ENCODE measurements around the gene RPS3. TPM values are rescaled to one million over a fixed set of nuclear protein-coding genes. Genes with fewer than 3 reads are reported as not detected.

The RPS3 gene
- total RNA-seq: 1,000 to 10,000 TPM in 1 of 2 donors, 100 to 1,000 TPM in 1; 552 to 1,871 TPM
- polyA plus RNA-seq (ENCODE audit: insufficient read length in 2 of 2): 1,000 to 10,000 TPM; 1,106 to 1,305 TPM
- long read RNA-seq, donor 1, transcript RPS3-203 (6 exons, 866 nt): minor isoform, 28 of 960 reads
- long read RNA-seq, donor 1, transcript RPS3-214 (4 exons, 1,878 nt): minor isoform, 7 of 960 reads
- long read RNA-seq, donor 1, transcript RPS3-202 (6 exons, 903 nt): minor isoform, 5 of 960 reads
- long read RNA-seq, donor 1, transcript RPS3-217 (7 exons, 2,097 nt): major isoform, 690 of 960 reads
- long read RNA-seq, donor 1, partial matches to known transcripts: 217 of 960 reads
- long read RNA-seq, donor 1, other reads (novel, unspliced or antisense): 6 of 960 reads
- long read RNA-seq, donor 2, transcript RPS3-203 (6 exons, 866 nt): minor isoform, 21 of 352 reads
- long read RNA-seq, donor 2, transcript RPS3-217 (7 exons, 2,097 nt): major isoform, 229 of 352 reads
- long read RNA-seq, donor 2, partial matches to known transcripts: 89 of 352 reads
- long read RNA-seq, donor 2, other reads (novel, unspliced or antisense): 9 of 352 reads
- long read RNA-seq, donor 3, transcript RPS3-217 (7 exons, 2,097 nt): major isoform, 296 of 535 reads
- long read RNA-seq, donor 3, transcript RPS3-203 (6 exons, 866 nt): minor isoform, 41 of 535 reads
- long read RNA-seq, donor 3, transcript RPS3-209 (7 exons, 1,306 nt): minor isoform, 6 of 535 reads
- long read RNA-seq, donor 3, partial matches to known transcripts: 156 of 535 reads
- long read RNA-seq, donor 3, other reads (novel, unspliced or antisense): 30 of 535 reads
- long read RNA-seq, donor 4, transcript RPS3-209 (7 exons, 1,306 nt): minor isoform, 11 of 4,979 reads
- long read RNA-seq, donor 4, transcript RPS3-203 (6 exons, 866 nt): minor isoform, 85 of 4,979 reads
- long read RNA-seq, donor 4, transcript RPS3-217 (7 exons, 2,097 nt): major isoform, 3,369 of 4,979 reads
- long read RNA-seq, donor 4, transcript RPS3-214 (4 exons, 1,878 nt): minor isoform, 14 of 4,979 reads
- long read RNA-seq, donor 4, partial matches to known transcripts: 1,368 of 4,979 reads
- long read RNA-seq, donor 4, other reads (novel, unspliced or antisense): 108 of 4,979 reads

DNA sequence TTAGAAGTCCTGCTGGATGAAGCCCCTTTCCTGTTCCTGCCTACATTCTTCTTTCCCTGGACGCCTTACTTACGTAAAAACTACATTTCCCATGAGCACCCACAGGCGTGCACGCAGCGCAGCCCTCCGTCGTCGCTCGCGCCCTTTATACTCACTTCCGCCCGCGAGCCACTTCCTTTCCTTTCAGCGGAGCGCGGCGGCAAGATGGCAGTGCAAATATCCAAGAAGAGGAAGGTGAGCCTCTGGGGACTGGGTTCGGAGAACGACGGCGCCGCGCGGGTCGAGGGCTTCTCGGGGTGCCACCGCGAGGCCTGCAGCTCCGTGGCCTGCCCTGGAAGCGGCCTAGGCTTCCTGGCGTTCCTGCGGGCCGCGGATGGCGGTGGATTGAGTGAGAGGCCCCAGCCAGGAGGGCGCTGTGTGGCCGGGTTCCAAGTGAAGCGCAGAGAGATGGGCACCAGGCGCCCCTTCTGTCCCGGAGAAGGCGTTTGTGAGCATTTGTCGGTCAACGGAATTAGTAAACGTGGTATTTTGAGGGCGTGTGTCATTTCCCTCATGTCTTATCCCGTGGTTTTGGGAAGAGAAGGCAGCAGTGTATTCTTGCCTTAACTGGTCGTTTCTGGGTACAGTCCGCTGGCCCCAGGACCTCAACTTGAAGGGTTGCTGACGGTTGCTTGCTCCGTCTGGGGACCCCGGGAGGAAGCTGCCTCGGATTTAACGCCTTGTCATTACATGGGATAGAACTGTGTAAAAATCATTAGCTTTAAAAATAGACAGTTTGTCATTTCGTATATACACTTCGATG is at the start of gene RPS3:
Gene RPS3, plus strand, starts transcription at position 175 of the 802 bp plus-strand sequence. Its CDS starts 30 bp downstream, at position 205.
- Histone ChIP-seq H3K4me3 (ENCODE audit: low read depth, low read length) (peak within 1 kb of the TSS; percentile 82), H3K27me3 (ENCODE audit: control insufficient read depth, insufficient read depth, low read length) (no peaks in the 10 kb centered on the region), H3K27ac (ENCODE audit: low read depth, low read length) (peak within 1 kb of the TSS; percentile 91), H3K36me3 (ENCODE audit: control insufficient read depth, insufficient read depth, low read length) (peaks cover 33% of the 10 kb centered on the region), H3K4me1 (ENCODE audit: control insufficient read depth, insufficient read depth, low read length) (peaks cover 12% of the 10 kb centered on the region), H3K9me3 (ENCODE audit: control insufficient read depth, insufficient read depth, low read length) (no peaks in the 10 kb centered on the region)
- WGBS (ENCODE audit: insufficient coverage): under 1% methylated on average over 48 of the region's 55 CpGs
- peak; percentile 86 to 98 (median 92) for DNase-seq (ENCODE audit: low read depth in 4 of 6, low spot score in 6 of 6)

DNA sequence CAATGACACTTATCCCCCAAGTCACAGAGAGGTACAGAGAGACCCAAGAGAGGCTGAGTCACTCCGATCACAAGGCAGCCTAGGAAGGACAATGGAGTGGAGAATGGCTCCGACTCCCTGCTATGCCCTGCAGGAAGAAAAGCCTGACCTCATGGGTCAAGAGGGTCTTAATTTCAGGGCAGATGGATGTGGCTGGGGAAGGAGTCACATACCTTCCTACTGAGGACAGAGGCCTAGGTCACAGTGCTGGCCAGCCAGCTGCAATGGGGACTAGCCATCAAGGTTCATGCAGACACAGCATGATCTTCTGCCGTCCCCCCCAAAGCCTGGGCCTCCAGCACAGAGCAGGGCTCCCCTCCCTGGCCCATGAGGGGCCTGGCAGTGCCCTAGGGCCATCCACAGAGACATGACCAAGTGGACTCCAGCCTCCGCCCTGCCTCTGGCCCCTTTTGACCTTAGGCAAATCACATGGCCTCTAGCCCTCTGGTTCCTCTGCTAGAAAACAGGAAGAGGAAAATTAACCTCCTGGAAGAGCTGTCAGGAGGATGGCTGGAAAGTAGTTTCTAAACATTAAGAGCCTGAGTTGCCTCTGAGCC is 49.7 kb upstream of the RPS3 start:
- H3K4me1 ChIP-seq (ENCODE audit: control insufficient read depth, insufficient read depth, low read length): peaks cover 70% of the 10 kb centered on the region
- no peaks in the 10 kb centered on the region for H3K9me3 ChIP-seq (ENCODE audit: control insufficient read depth, insufficient read depth, low read length)
- H3K27ac ChIP-seq (ENCODE audit: low read depth, low read length): peak overlapping the region; percentile 50
- DNase-seq (ENCODE audit: low read depth in 4 of 6, low spot score in 6 of 6): no peak
- no peaks in the 10 kb centered on the region for H3K27me3 ChIP-seq (ENCODE audit: control insufficient read depth, insufficient read depth, low read length)
- peaks cover 6% of the 10 kb centered on the region for H3K36me3 ChIP-seq (ENCODE audit: control insufficient read depth, insufficient read depth, low read length)
- 61% methylated on average over 3 of the region's 4 CpGs for WGBS (ENCODE audit: insufficient coverage)
- peak overlapping the region; percentile 56 for H3K4me3 ChIP-seq (ENCODE audit: low read depth, low read length)

DNA sequence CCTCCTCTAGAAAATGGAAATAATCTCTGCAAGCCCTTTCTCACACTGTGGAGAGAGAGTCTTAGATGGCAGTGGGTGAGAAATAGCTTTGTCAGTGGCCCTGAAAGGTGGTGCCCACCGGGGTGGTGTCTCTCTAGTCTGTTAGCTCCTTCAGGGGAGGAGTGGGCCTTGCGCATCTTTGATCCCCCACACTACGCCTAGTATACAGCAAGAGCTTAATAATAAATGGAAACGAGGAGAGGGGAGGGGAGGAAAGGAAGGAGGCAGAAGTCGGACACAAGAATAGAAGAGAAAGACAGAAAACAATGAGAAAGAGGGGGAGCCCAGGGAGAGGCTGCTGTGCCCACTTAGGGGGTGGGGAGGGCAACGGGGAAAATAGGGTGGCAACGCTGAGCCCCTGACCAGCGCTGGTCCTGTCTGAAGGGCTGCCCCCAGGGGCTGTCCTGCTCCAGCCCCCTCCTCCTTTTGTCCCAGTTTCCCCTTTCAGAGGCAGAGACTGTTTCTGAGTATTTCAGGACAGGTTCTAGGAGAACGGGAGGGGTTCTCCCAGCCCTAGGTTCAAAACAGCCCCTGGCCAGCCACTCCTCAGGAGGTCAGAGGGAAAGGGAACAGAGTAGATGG is 49.1 kb upstream of the RPS3 start:
- H3K4me1 ChIP-seq (ENCODE audit: control insufficient read depth, insufficient read depth, low read length): peaks cover 64% of the 10 kb centered on the region
- 40% methylated on average over 5 of the region's 9 CpGs for WGBS (ENCODE audit: insufficient coverage)
- no peaks in the 10 kb centered on the region for H3K27me3 ChIP-seq (ENCODE audit: control insufficient read depth, insufficient read depth, low read length)
- H3K9me3 ChIP-seq (ENCODE audit: control insufficient read depth, insufficient read depth, low read length): no peaks in the 10 kb centered on the region
- H3K27ac ChIP-seq (ENCODE audit: low read depth, low read length): peak overlapping the region; percentile 73
- peaks cover 2% of the 10 kb centered on the region for H3K36me3 ChIP-seq (ENCODE audit: control insufficient read depth, insufficient read depth, low read length)
- peak overlapping the region; percentile 56 for H3K4me3 ChIP-seq (ENCODE audit: low read depth, low read length)
- DNase-seq (ENCODE audit: low read depth in 4 of 6, low spot score in 6 of 6): no peak

DNA sequence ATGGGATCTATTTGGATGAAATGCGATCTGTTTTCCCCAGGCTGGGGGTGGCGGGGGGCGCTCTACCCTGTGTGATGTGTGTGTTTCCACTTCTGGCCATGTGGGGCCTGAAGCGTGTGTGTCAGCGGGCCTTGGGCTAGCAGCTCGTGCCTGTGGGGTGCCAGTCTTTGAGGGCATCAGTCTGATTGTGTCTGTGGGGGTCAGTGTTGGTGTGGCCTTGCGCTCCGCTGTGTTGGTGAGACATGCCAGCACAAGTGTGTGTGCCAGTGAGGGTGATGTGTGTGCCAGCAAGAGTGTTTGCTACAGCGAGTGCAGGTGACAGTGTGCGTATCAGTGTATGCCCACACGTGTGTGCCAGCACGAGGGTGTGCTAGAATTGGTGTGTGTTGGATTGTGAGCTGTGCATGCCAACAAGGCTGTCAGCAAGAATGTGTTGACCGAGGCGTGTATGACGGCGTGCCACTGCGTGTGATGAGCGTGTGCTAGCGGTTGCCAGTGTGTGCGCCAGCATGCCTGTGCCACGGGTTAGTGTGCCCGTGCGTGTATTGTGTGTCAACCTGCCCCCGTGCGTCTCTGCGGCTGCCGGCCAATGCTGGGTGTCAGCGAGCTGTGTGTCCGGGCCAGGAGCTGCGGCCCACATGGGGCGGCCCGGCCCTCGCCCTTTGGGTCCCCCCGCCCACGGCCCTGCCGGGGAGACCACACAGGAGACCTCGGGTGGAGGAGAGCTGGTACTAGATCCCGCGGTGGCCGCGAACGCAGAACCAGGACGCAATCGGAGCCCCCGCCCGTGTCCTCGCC is 48.4 kb upstream of the RPS3 start:
- peak in 2 of 6 donors; percentile 76 to 82 for DNase-seq (ENCODE audit: low read depth in 4 of 6, low spot score in 6 of 6)
- Histone ChIP-seq H3K4me1 (ENCODE audit: control insufficient read depth, insufficient read depth, low read length) (peaks cover 57% of the 10 kb centered on the region), H3K27me3 (ENCODE audit: control insufficient read depth, insufficient read depth, low read length) (no peaks in the 10 kb centered on the region), H3K9me3 (ENCODE audit: control insufficient read depth, insufficient read depth, low read length) (no peaks in the 10 kb centered on the region), H3K4me3 (ENCODE audit: low read depth, low read length) (peak overlapping the region; percentile 56), H3K27ac (ENCODE audit: low read depth, low read length) (peak overlapping the region; percentile 73), H3K36me3 (ENCODE audit: control insufficient read depth, insufficient read depth, low read length) (peaks cover 2% of the 10 kb centered on the region)
- 4% methylated on average over 47 of the region's 47 CpGs for WGBS (ENCODE audit: insufficient coverage)

DNA sequence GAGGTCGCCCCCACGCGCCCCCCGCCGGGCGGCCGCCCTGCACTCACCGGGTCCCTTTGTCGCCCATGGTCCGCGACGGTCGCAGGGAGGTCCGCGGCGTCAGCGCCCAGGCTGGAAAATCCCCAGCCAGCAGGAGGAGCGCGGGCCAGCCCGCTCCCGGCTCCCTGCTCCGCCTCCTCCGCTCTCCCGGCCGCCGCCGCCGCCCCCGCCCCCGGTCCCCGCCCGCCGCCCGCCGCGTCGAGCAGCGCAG is 47.9 kb upstream of the RPS3 start, which contains the start of gene ARRB1:
Gene ARRB1, minus strand, starts transcription at position 121 of the 250 bp plus-strand sequence. Its CDS starts 54 bp downstream, at position 67.
- WGBS (ENCODE audit: insufficient coverage): under 1% methylated on average over 38 of the region's 38 CpGs
- H3K27me3 ChIP-seq (ENCODE audit: control insufficient read depth, insufficient read depth, low read length): no peaks in the 10 kb centered on the region
- H3K4me1 ChIP-seq (ENCODE audit: control insufficient read depth, insufficient read depth, low read length): peaks cover 52% of the 10 kb centered on the region
- no peak for DNase-seq (ENCODE audit: low read depth in 4 of 6, low spot score in 6 of 6)
- peak within 1 kb of the TSS; percentile 73 for H3K27ac ChIP-seq (ENCODE audit: low read depth, low read length)
- peak within 1 kb of the TSS; percentile 56 for H3K4me3 ChIP-seq (ENCODE audit: low read depth, low read length)
- no peaks in the 10 kb centered on the region for H3K9me3 ChIP-seq (ENCODE audit: control insufficient read depth, insufficient read depth, low read length)
- H3K36me3 ChIP-seq (ENCODE audit: control insufficient read depth, insufficient read depth, low read length): peaks cover 2% of the 10 kb centered on the region

DNA sequence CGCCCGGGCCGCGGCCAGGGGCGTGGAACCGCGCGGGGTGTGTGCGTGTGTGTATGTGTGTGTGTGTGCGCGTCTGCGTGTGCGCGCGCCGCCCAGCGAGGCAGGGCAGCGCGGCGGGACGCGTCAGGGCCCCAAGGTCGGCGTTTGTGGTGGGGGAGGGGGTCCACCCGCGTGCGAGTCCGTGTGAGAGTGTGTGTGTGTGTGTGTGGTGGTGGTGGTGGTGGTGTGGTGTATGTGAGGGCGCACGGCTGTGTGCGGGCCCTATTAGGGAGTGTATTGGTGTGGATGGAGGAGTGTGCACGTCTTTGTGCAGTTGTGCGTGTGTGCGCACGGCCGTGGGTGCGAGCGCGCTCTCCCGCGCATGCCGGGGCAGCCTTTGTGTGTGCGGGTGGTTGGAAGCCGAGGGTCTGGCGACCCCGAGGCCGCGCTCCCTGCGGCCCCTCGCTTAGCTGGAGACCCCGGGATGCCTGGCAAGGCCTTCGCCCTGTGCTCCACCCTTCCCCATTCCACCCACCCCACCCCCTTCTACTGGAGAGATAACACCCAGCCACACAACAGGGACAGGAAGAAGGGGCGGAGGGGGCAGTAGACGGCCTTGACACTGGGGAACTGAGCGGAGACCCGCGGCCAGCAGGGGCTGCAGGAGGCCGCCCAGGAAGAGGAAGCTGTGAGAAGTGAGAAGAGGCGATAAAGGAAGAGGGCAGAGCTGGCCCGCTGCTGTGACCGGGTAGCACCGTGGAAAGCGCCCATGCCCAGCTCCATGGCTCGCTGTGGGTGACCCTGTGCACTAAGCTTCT is 47.3 kb upstream of the RPS3 start:
- H3K27ac ChIP-seq (ENCODE audit: low read depth, low read length): peak overlapping the region; percentile 57
- 4% methylated on average over 64 of the region's 64 CpGs for WGBS (ENCODE audit: insufficient coverage)
- DNase-seq (ENCODE audit: low read depth in 4 of 6, low spot score in 6 of 6): peak in 2 of 6 donors; percentile 82 to 89
- H3K27me3 ChIP-seq (ENCODE audit: control insufficient read depth, insufficient read depth, low read length): no peaks in the 10 kb centered on the region
- no peaks in the 10 kb centered on the region for H3K9me3 ChIP-seq (ENCODE audit: control insufficient read depth, insufficient read depth, low read length)
- peaks cover 2% of the 10 kb centered on the region for H3K36me3 ChIP-seq (ENCODE audit: control insufficient read depth, insufficient read depth, low read length)
- H3K4me3 ChIP-seq (ENCODE audit: low read depth, low read length): peak overlapping the region; percentile 56
- peaks cover 46% of the 10 kb centered on the region for H3K4me1 ChIP-seq (ENCODE audit: control insufficient read depth, insufficient read depth, low read length)

DNA sequence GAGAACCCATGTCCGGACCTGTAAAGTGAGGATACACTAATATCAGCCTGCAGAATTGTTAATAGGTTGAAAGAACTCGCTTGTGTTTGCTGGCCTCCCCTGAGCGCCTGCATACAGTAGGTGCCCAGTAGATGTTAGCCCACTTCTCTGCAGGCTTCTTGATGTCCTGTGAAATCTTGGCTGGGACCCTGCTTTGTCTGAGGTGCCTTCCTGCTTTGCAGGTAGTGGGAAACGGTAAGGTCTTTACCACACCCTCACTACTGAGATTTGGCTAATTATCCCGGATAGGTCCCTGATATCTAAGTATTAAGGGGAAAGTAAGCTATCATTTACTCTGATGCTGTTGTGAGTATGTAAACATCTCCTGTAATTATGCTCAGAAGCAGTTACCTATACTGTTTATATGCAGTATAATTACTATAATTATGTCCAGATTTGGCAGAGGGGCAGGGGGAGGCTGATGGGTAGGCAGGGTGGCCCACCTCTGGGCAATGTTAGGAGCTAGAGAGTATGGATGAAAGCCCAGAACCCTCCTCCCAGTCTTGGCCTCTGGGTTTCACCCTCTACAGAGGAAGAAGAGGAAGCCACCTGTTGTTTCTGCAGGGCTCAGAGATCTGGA is 46.6 kb upstream of the RPS3 start:
- no peak overlapping the region for H3K27ac ChIP-seq (ENCODE audit: low read depth, low read length)
- H3K27me3 ChIP-seq (ENCODE audit: control insufficient read depth, insufficient read depth, low read length): no peaks in the 10 kb centered on the region
- H3K4me1 ChIP-seq (ENCODE audit: control insufficient read depth, insufficient read depth, low read length): peaks cover 39% of the 10 kb centered on the region
- 29% methylated on average over 3 of the region's 5 CpGs for WGBS (ENCODE audit: insufficient coverage)
- H3K36me3 ChIP-seq (ENCODE audit: control insufficient read depth, insufficient read depth, low read length): peaks cover 2% of the 10 kb centered on the region
- H3K9me3 ChIP-seq (ENCODE audit: control insufficient read depth, insufficient read depth, low read length): no peaks in the 10 kb centered on the region
- peak overlapping the region; percentile 56 for H3K4me3 ChIP-seq (ENCODE audit: low read depth, low read length)
- no peak for DNase-seq (ENCODE audit: low read depth in 4 of 6, low spot score in 6 of 6)

Data from spinal cord (tissue), 10 donors.